ENCODE measurements around the gene SUCNR1. TPM values are rescaled to one million over a fixed set of nuclear protein-coding genes. Genes with fewer than 3 reads are reported as not detected.
A peak's percentile ranks its signal among the peaks of the same experiment; 100 is the strongest.

Gene SUCNR1
- total and polyA plus RNA-seq, 12 donors = 0.08 to 4.9 (median 1.6) TPM

DNA sequence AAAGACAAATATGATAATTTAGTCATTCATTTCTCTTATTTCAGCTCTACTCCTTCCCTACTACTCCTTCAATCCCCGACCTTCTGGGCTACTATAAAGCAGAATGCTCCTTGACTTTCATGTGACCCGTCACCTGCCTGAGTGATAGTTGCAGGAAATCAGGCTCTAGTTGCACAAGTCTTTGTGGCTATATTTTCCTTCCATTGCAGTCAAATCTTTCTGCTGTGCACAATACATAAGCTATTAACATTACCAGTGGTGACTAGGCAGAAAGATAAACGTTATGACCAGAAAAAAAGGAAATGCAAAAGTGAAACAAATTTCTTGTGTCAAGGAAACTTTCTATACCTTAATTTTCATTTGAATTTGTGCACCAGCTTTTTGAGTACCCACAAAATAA, 2.3 kb downstream of the SUCNR1 start:
- no peak for TF ChIP-seq POLR2A (IDR thresholded peaks at IDR 0.05)
- peak in 1 of 7 donors; percentile 20 for DNase-seq
- Histone ChIP-seq H3K9me3 (replicated peaks in 1 of 3) (no peaks in the 10 kb centered on the region), H3K27ac (peak overlapping the region in 1 of 5 donors; percentile 48), H3K36me3 (replicated peaks in 1 of 2) (no peaks in the 10 kb centered on the region), H3K27me3 (no peaks in the 10 kb centered on the region), H3K4me3 (peak overlapping the region in 1 of 4 donors; percentile 21), H3K4me1 (replicated peaks in 1 of 2) (peaks cover 4 to 22% of the 10 kb centered on the region in 2 donors)
- WGBS, 4 donors = 57 to 64% (median 61%) methylated on average over 3 of the region's 3 CpGs
- intact Hi-C loops (cut with DNase I) = no loop called here

DNA sequence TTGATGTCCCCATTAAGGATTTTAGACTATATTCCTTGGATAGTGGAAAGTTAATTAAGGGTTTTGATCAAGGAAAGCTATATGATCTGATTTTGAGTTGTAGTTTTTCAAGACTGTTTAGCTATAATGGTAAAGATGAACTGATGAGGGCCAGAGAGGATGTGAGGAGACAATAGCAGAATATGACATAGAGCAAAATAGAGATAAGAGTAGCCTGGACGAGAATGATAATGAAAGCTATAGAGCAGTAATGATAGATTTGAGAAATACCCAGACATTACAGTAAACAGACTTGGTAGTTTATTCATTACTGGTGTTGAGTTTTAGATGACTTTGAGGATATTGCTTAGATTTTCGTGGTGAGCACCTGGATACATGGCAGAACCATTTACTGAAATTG, 3.8 kb downstream of the SUCNR1 start:
- Histone ChIP-seq H3K36me3 (replicated peaks in 1 of 2) (no peaks in the 10 kb centered on the region), H3K4me1 (replicated peaks in 1 of 2) (peaks cover 4 to 12% of the 10 kb centered on the region in 2 donors), H3K9me3 (replicated peaks in 1 of 3) (no peaks in the 10 kb centered on the region), H3K27me3 (no peaks in the 10 kb centered on the region), H3K4me3 (no peak overlapping the region), H3K27ac (no peak overlapping the region)
- 79 to 90% (median 85%) methylated on average over 2 of the region's 2 CpGs for WGBS, 4 donors
- no peak for DNase-seq
- intact Hi-C loops (cut with DNase I) = no loop called here
- TF ChIP-seq, protein P1, sequence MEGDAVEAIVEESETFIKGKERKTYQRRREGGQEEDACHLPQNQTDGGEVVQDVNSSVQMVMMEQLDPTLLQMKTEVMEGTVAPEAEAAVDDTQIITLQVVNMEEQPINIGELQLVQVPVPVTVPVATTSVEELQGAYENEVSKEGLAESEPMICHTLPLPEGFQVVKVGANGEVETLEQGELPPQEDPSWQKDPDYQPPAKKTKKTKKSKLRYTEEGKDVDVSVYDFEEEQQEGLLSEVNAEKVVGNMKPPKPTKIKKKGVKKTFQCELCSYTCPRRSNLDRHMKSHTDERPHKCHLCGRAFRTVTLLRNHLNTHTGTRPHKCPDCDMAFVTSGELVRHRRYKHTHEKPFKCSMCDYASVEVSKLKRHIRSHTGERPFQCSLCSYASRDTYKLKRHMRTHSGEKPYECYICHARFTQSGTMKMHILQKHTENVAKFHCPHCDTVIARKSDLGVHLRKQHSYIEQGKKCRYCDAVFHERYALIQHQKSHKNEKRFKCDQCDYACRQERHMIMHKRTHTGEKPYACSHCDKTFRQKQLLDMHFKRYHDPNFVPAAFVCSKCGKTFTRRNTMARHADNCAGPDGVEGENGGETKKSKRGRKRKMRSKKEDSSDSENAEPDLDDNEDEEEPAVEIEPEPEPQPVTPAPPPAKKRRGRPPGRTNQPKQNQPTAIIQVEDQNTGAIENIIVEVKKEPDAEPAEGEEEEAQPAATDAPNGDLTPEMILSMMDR (IDR thresholded peaks at IDR 0.05) = no peak
- no peak for TF ChIP-seq POLR2A (IDR thresholded peaks at IDR 0.05)

DNA sequence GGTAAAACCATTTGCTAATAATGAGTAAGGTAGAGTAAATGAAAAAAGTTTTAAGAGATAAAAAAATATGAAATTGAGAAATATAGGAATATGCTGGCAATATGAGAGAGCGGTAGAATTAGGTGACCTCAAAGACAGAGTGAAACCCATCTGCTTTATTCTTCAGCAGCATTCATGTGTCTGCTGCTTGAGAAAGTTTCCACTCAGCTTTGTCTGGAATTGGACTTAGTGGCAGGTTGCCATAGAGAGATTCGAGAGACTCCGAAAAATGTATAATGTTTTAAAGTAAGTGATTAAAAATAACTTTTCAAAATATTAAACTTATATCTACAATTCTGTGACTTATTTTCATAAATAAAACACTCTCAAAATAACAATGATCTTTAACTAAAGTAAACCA, 5.0 kb downstream of the SUCNR1 start:
- no peak overlapping the region for H3K4me3 ChIP-seq
- H3K27me3 ChIP-seq = no peaks in the 10 kb centered on the region
- peaks cover 0 to 12% of the 10 kb centered on the region in 2 donors for H3K4me1 ChIP-seq (replicated peaks in 1 of 2)
- DNase-seq = no peak
- H3K36me3 ChIP-seq (replicated peaks in 1 of 2) = no peaks in the 10 kb centered on the region
- H3K27ac ChIP-seq = no peak overlapping the region
- intact Hi-C loops (cut with DNase I) = no loop called here
- no peaks in the 10 kb centered on the region for H3K9me3 ChIP-seq (replicated peaks in 1 of 3)
- TF ChIP-seq POLR2A (IDR thresholded peaks at IDR 0.05) = no peak
- TF ChIP-seq, protein P1 (IDR thresholded peaks at IDR 0.05) = no peak
- 79 to 91% (median 88%) methylated on average over 3 of the region's 3 CpGs for WGBS, 4 donors

DNA sequence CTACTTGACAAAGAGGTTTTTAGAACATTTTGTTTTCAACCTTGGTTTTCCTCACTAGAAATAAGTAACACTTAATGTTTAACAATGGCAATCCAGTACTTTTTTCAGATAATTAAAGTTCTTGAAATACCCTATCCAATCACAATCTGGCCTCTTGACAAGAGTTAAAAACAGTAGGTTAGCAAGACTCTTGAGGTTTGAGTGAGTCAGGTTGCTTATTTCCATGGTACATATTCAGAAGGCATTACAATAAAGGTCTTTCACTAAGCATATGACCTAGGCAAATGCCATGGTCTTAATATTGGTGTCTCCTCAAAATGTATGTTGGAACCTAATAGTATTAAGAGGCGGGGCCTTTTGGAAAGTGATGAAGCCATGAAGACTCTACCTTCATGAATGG, 5.6 kb downstream of the SUCNR1 start:
- no peak for DNase-seq
- Histone ChIP-seq H3K27ac (no peak overlapping the region), H3K27me3 (no peaks in the 10 kb centered on the region), H3K4me3 (no peak overlapping the region), H3K9me3 (replicated peaks in 1 of 3) (no peaks in the 10 kb centered on the region), H3K4me1 (replicated peaks in 1 of 2) (peaks cover 0 to 12% of the 10 kb centered on the region in 2 donors), H3K36me3 (replicated peaks in 1 of 2) (no peaks in the 10 kb centered on the region)
- no peak for TF ChIP-seq POLR2A (IDR thresholded peaks at IDR 0.05)
- TF ChIP-seq, protein P1 (IDR thresholded peaks at IDR 0.05) = no peak
- intact Hi-C loops (cut with DNase I) = no loop called here
- WGBS, 4 donors = 5 to 65% (median 46%) methylated on average over 1 of the region's 1 CpG

DNA sequence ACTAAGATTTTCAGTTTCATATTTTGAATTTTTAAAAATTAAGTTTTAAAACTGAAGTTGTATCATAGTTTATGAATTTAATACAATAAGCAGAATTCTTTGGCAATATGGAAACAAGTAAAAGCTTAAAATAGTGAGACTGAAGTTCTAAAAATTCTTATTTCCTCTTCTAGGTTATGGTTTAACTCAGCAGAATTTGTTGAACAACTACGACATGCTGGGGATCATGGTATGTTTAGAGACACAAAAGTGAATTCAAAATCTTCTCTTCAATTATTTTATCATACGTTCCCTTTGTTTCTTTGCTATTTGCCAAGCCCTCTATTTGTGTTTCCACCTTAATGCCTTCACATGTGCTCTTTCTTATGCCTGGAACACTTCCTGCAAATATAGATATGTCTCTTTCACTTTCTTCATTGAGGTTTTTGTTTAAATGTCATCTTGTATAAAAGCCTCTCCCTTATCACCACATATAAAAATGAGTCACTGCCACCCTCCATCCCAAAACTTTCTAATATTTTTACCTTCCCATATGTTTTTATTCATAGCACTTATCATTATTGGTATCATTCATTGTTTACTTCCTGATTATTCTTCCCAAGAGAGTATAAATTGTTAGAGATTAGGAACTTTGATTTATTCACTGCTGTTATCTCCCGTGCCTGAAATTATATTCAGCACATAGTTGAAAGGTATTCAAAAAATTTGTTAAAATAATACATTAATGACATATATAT, 6.4 kb downstream of the SUCNR1 start:
- no peak overlapping the region for H3K27ac ChIP-seq
- no peak for TF ChIP-seq POLR2A (IDR thresholded peaks at IDR 0.05)
- TF ChIP-seq, protein P1 (IDR thresholded peaks at IDR 0.05) = no peak
- 50 to 52% (median 51%) methylated on average over 3 of the region's 3 CpGs for WGBS, 4 donors
- peak overlapping the region in 1 of 4 donors; percentile 11 for H3K4me3 ChIP-seq
- peaks cover 0 to 12% of the 10 kb centered on the region in 2 donors for H3K4me1 ChIP-seq (replicated peaks in 1 of 2)
- no peak for DNase-seq
- H3K9me3 ChIP-seq (replicated peaks in 1 of 3) = no peaks in the 10 kb centered on the region
- H3K36me3 ChIP-seq (replicated peaks in 1 of 2) = no peaks in the 10 kb centered on the region
- intact Hi-C loops (cut with DNase I) = no loop called here
- no peaks in the 10 kb centered on the region for H3K27me3 ChIP-seq

Data from adrenal gland (tissue), 12 donors.